Esophagus muscularis mucosa (tissue), 3 donors: ENCODE measurements around the gene FEZ2.

Experiments used
- CTCF ChIP-seq, 3 experiments: fragments of 200-600 bp in 2 of 3; fragments of 450-650 bp in 1 of 3; sonication (generic) in 2 of 3; IDR thresholded peaks; one replicate each; pipeline ENCODE4 v1.5.1; 2017 to 2019; ENCODE audit warnings: antibody characterized with exemption in 3 of 3, mild to moderate bottlenecking in 2 of 3, moderate library complexity in 1 of 3
- POLR2A ChIP-seq: fragments of 450-650 bp; IDR thresholded peaks from one replicate; pipeline ENCODE4 v1.6.1; 2017; ENCODE audit warnings: antibody characterized with exemption, moderate library complexity, mild to moderate bottlenecking, low read depth

DNA sequence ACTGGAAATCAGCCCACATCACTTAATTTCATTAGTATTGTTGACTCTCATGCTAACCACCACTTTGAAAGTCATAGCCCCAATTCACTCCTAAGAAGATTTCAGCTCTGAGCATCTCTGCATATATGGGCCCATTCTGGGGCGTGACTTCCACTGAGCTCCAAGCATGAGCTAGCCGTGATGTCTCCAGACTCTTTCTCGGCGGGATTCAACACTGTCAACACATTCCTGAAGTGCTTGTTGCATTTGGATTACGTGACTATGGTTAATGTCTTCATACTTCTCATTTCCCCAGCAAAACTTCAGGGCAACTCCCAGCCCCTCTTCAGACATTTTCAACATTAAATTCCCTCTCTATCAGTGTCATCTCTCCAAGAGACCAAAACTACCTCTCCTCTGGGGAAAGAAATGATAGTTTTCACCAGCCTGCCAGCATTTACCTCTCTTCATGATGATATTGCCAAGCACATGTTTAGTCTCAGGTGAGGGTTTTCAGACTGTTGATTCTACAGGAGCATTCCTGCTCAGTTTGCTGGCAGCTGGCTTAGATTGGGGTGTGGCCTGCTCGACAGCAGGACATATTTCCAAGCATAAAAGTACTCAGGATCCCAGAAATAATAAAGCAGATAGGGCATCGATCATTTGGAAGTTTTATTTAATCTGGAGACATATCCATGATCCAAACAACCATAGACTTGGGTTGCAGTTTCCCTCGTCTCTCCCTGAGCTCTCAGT is 81.7 kb downstream of the FEZ2 start:
- no peak for TF ChIP-seq CTCF (IDR thresholded peaks at IDR 0.05)
- TF ChIP-seq POLR2A = no peak
